GM12878 (cell line): ENCODE results near the gene BCAP29. TPM values are rescaled to one million over a fixed set of nuclear protein-coding genes. Genes with fewer than 3 reads are reported as not detected.
A peak's percentile ranks its signal among the peaks of the same experiment; 100 is the strongest.
"Not testable (repeated sequence)": the region's sequence is repeated elsewhere in the genome, so short reads cannot be mapped to it uniquely, and the experiment has no call there.

Experiments used
- ATAC-seq: fragments of 200-7000 bp; cut with Tn5 transposase; 3 replicates; pipeline ENCODE4 v1.9.1; 2020; ENCODE audit warnings: mild to moderate bottlenecking, moderate library complexity
- BruUV-seq: library from RNA; stranded (reverse); fragments of 400-500 nt; replicated peaks from 2 replicates; lab custom pipeline; 2021; lab: Mats Ljungman, UMichigan
- CTCF ChIA-PET: fragments of 300-600 bp; sonication (Branson Sonifier 250); formaldehyde crosslinking; extraction: SDS; loops from one replicate; lab custom pipeline; 2021; ENCODE audit warnings: inconsistent platforms; lab: Yijun Ruan, JAX
- POLR2A ChIA-PET: fragments of 350-600 bp; formaldehyde crosslinking; extraction: SDS; loops from one replicate; lab custom pipeline; 2021; ENCODE audit warnings: inconsistent platforms; lab: Charles Lee
- RAD21 ChIA-PET: fragments of 300-600 bp; sonication (Branson Sonifier 250); formaldehyde crosslinking; loops from one replicate; lab custom pipeline; 2023; ENCODE audit warnings: antibody characterized with exemption; ENCODE audit not compliant: unreplicated experiment; lab: Charles Lee
- SMC1A ChIA-PET: fragments of 300-600 bp; sonication (Branson Sonifier 250); formaldehyde crosslinking; loops from one replicate; lab custom pipeline; 2023; ENCODE audit not compliant: unreplicated experiment, uncharacterized antibody; lab: Charles Lee
- DNase-seq: peaks from one replicate; pipeline ENCODE4 v3.0.0-alpha.2; 2011; ENCODE audit warnings: low read depth, low spot score
- FAIRE-seq: peaks from 3 replicates; lab custom pipeline; 2011; peaks lifted over from hg19 to GRCh38; lab: Jason Lieb, UNC
- H2AFZ ChIP-seq: 2 replicates; pipeline ENCODE4 v1.6.0; 2011; ENCODE audit warnings: low read depth, low read length, control low read depth; ENCODE audit not compliant: control insufficient read depth
- H3K27ac ChIP-seq: 2 replicates; pipeline ENCODE4 v1.5.1; 2011; ENCODE audit warnings: control low read depth; ENCODE audit not compliant: control insufficient read depth, insufficient read depth
- H3K27me3 ChIP-seq, 2 experiments: replicated peaks in 1 of 2; 2 replicates each; pipeline versions ENCODE4 v1.6.0 to v1.6.1; 2011; ENCODE audit warnings: low read length in 1 of 2; ENCODE audit not compliant: control insufficient read depth in 2 of 2, insufficient read depth in 2 of 2
- H3K36me3 ChIP-seq, 2 experiments: 2 replicates each; pipeline ENCODE4 v1.5.1; 2011; ENCODE audit warnings: low read length in 1 of 2; ENCODE audit not compliant: control insufficient read depth in 2 of 2, insufficient read depth in 2 of 2
- H3K4me1 ChIP-seq: 2 replicates; pipeline ENCODE4 v1.6.1; 2011; ENCODE audit warnings: mild to moderate bottlenecking, low read length, moderate library complexity, mixed read lengths; ENCODE audit not compliant: control insufficient read depth, insufficient read depth
- H3K4me2 ChIP-seq: 2 replicates; pipeline ENCODE4 v1.6.0; 2011; ENCODE audit warnings: control low read depth; ENCODE audit not compliant: control insufficient read depth, insufficient read depth
- H3K4me3 ChIP-seq: fragments of 200-600 bp; sonication (generic); 2 replicates; pipeline ENCODE4 v1.5.1; 2016
- H3K79me2 ChIP-seq: 2 replicates; pipeline ENCODE4 v1.6.0; 2011; ENCODE audit warnings: low read length; ENCODE audit not compliant: control insufficient read depth, insufficient read depth
- H3K9ac ChIP-seq: 2 replicates; pipeline ENCODE4 v1.8.0; 2011; ENCODE audit warnings: low read length, control low read depth, mixed read lengths; ENCODE audit not compliant: control insufficient read depth, insufficient read depth
- H3K9me3 ChIP-seq: replicated peaks from 3 replicates; pipeline ENCODE4 v1.5.1; 2011; ENCODE audit warnings: mild to moderate bottlenecking, low read length; ENCODE audit not compliant: control insufficient read depth, insufficient read depth
- H4K20me1 ChIP-seq: 2 replicates; pipeline ENCODE4 v1.6.0; 2011; ENCODE audit not compliant: control insufficient read depth, insufficient read depth
- ASH2L ChIP-seq: fragments of 300-600, 200-600 bp; sonication (generic); IDR thresholded peaks from 2 replicates; pipeline ENCODE4 v1.6.1; 2017; ENCODE audit warnings: low read depth, mild to moderate bottlenecking, borderline replicate concordance
- KDM1A ChIP-seq: fragments of 200-600 bp; sonication (generic); IDR thresholded peaks from 2 replicates; pipeline ENCODE4 v1.6.1; 2016; ENCODE audit warnings: borderline replicate concordance
- SREBF2 ChIP-seq: IDR thresholded peaks from 2 replicates; pipeline ENCODE4 v1.6.1; 2012; ENCODE audit warnings: mild to moderate bottlenecking, low read length
- WGBS: methylation state at CpG from one replicate; pipeline ENCODE4 v1.1.6; 2016; ENCODE audit warnings: low lambda C conversion rate; ENCODE audit not compliant: insufficient replicate concordance, insufficient coverage; ENCODE audit errors: missing lambda C conversion rate; 5-methylcytosine and 5-hydroxymethylcytosine counted together
- in situ Hi-C: fragments of 300-500 bp; cut with MboI; formaldehyde crosslinking; loops from 9 replicates; pipeline ENCODE4 v1.14.3; 2018; ENCODE audit warnings: mixed read lengths
- intact Hi-C: fragments of 100-400 bp; cut with micrococcal nuclease; formaldehyde crosslinking; loops from one replicate; pipeline ENCODE4 v1.14.2; 2022; ENCODE audit not compliant: unreplicated experiment
- polyA plus RNA-seq, 11 experiments: library from polyadenylated mRNA; depleted of rRNA in 4 of 11; unstranded in 6 of 11; stranded (reverse) in 5 of 11; fragments of >200 nt; fragmentation: Nextera tagmentation in 4 of 11; fragmentation: Illumina TruSeq in 1 of 11; extraction: Ambion mirVana in 4 of 11; extraction: Trizol in 1 of 11; gene quantifications; 1 replicate in 1 of 11; 2 replicates in 10 of 11; pipeline versions ENCODE4 v1.2.1 to v1.2.3, GENCODE V29; 2011 to 2016; ENCODE audit warnings: inconsistent platforms in 2 of 11, missing spikeins in 2 of 11, low read depth in 1 of 11
- total RNA-seq, 4 experiments: library from RNA; depleted of rRNA in 3 of 4; stranded (reverse); fragments of >200 nt in 3 of 4; fragmentation: Illumina TruSeq in 1 of 4; extraction: Trizol in 1 of 4; gene quantifications; 2 replicates each; pipeline versions ENCODE4 v1.2.1 to v1.2.3, GENCODE V29; 2013 to 2021
- TF ChIP-seq, protein P1 (sequence below): fragments of 450-650 bp; IDR thresholded peaks from 2 replicates; pipeline ENCODE4 v1.6.1; 2016; ENCODE audit warnings: mild to moderate bottlenecking

The BCAP29 gene
- total and polyA plus RNA-seq, 10 of the 15 experiments (the other 5 are each of a cell fraction or from before 2014, with no cell fraction given): 26.5 to 58.5 (median 34.8) TPM

DNA sequence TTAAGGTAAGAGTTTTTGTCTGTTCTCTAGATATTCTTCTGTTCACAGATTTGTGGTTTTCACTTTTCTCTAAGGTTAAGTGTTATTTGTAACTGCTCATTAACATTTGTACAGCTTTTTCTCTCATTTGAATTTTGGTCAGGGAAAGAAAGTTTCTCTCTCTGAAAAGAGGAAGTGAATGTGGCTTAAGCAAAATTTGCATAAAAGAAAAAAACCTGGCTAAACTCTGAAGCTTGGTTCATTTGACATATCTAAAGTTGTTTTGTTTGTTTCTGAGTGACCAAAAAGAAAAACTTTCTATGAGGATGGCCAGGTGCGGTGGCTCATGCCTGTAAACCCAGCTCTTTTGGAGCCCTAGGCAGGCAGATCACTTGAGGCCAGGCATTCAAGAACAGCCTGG is 58.5 kb downstream of the BCAP29 start (continued):
- TF ChIP-seq SREBF2 (no peak), KDM1A (no peak)

DNA sequence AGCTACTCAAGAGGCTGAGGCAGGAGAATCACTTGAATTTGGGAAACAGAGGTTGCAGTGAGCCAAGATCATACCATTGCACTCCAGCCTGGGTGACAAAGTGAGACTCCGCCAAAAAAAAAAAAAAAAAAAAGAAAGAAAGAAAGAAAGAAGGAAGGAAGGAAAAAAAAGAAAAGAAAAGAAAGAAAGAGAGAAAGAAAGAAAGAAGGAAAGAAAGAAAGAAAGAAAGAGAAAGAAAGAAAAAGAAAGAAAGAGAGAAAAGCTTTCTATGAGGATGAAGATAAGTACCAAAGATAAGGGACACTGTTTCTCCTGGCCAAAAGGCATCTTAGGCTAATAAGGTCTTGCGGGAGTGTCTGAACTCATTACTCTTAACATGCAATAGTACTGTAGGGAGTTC is 59.0 kb downstream of the BCAP29 start:
- RAD21 ChIA-PET: not testable (repeated sequence)
- 0 out of 2 replicates have a peak overlapping the region, but pooled peaks have one; percentile 25 for H3K27ac ChIP-seq

More for the DNA sequence above, 59.0 kb downstream of the BCAP29 start:
- BruUV-seq, H3K9me3 ChIP-seq, DNase-seq, H3K79me2 ChIP-seq, H2AFZ ChIP-seq, in situ Hi-C loops, intact Hi-C loops, H3K4me3 ChIP-seq, H3K36me3 ChIP-seq, H4K20me1 ChIP-seq, H3K9ac ChIP-seq, ATAC-seq, H3K27me3 ChIP-seq, FAIRE-seq: not testable (repeated sequence)
- Histone ChIP-seq H3K4me1 (peaks cover 17% of the 10 kb centered on the region), H3K4me2 (peak overlapping the region; percentile 57)
- ChIA-PET SMC1A (interaction anchor here (0.6 to 1.0 kb wide), 4 partner anchors 37 to 470 kb away, joined by 3 read pairs; partner anchors contain the start of gene HBP1), POLR2A (interaction anchor here (1.0 kb wide), 1 partner anchor 75 kb away, joined by 3 read pairs; the partner anchor contains the start of genes COG5 and DUS4L), CTCF (interaction anchor here (1.1 to 1.5 kb wide), 2 partner anchors 52 to 103 kb away, joined by 3 read pairs; no protein-coding TSS in a partner anchor)
- TF ChIP-seq, protein P1, sequence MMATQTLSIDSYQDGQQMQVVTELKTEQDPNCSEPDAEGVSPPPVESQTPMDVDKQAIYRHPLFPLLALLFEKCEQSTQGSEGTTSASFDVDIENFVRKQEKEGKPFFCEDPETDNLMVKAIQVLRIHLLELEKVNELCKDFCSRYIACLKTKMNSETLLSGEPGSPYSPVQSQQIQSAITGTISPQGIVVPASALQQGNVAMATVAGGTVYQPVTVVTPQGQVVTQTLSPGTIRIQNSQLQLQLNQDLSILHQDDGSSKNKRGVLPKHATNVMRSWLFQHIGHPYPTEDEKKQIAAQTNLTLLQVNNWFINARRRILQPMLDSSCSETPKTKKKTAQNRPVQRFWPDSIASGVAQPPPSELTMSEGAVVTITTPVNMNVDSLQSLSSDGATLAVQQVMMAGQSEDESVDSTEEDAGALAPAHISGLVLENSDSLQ: 0 out of 2 replicates have a peak, but pooled peaks have one; percentile 7
- 0 out of 2 replicates have a peak, but pooled peaks have one; percentile 7 for TF ChIP-seq ASH2L
- WGBS: 96% methylated on average over 1 of the region's 2 CpGs
